ENCODE results near the gene HSD17B3. TPM values are rescaled to one million over a fixed set of nuclear protein-coding genes. Genes with fewer than 3 reads are reported as not detected.

Gene HSD17B3
- total RNA-seq, 4 donors from 2014 or later = 1.2 to 1.7 (median 1.5) TPM; not detected in 1

DNA sequence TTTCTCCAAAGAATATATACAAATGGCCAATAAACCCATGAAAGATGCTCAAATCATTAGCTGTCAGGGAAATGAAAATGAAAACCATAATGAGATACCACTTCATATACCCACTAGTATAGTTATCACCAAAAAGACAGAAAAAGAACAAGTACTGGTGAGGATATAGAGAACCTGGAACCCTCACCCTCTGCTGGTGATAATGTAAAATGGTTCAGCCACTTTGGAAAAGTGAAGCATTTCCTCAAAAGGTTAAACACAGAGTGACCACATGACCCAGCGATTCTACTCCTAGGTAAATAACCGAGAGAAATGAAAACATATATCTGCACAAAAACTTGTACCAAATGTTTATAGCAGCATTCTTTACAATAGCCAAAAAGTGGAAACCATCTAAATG, 72.0 kb downstream of the HSD17B3 start:
- WGBS = 91% methylated on average over 2 of the region's 2 CpGs
- no peak for DNase-seq (ENCODE audit: low spot score in 2 of 2)

GRCh38 chr9:96222132-96222531, 79.8 kb downstream of the HSD17B3 start:
- no peak overlapping the region for H3K27ac ChIP-seq
- TF ChIP-seq EP300 (IDR thresholded peaks at IDR 0.05) = no peak
- TF ChIP-seq CTCF (IDR thresholded peaks at IDR 0.05) = peak in 1 of 2 donors; percentile 17
- H3K4me3 ChIP-seq = no peak overlapping the region
- 47% methylated on average over 2 of the region's 2 CpGs for WGBS
- DNase-seq (ENCODE audit: low spot score in 2 of 2) = no peak
- no peaks in the 10 kb centered on the region for H3K36me3 ChIP-seq
- H3K27me3 ChIP-seq = peaks cover 28% of the 10 kb centered on the region
- H3K9me3 ChIP-seq = no peaks in the 10 kb centered on the region
- H3K4me1 ChIP-seq = peaks cover 27% of the 10 kb centered on the region

More for the DNA sequence above, 72.0 kb downstream of the HSD17B3 start:
- Histone ChIP-seq H3K36me3 (no peaks in the 10 kb centered on the region), H3K27me3 (peaks cover 9% of the 10 kb centered on the region), H3K4me3 (no peak overlapping the region), H3K27ac (no peak overlapping the region), H3K9me3 (no peaks in the 10 kb centered on the region), H3K4me1 (peaks cover 6% of the 10 kb centered on the region)
- TF ChIP-seq EP300 (IDR thresholded peaks at IDR 0.05) (no peak), CTCF (IDR thresholded peaks at IDR 0.05) (no peak), POLR2AphosphoS5 (IDR thresholded peaks at IDR 0.05) (no peak), POLR2A (IDR thresholded peaks at IDR 0.05) (no peak)

- WGBS = 95% methylated on average over 2 of the region's 2 CpGs
- DNase-seq (ENCODE audit: low spot score in 2 of 2) = no peak
- no peaks in the 10 kb centered on the region for H3K9me3 ChIP-seq
- H3K4me1 ChIP-seq = peaks cover 29% of the 10 kb centered on the region
- no peak overlapping the region for H3K4me3 ChIP-seq
- peaks cover 24% of the 10 kb centered on the region for H3K27me3 ChIP-seq
- H3K36me3 ChIP-seq = no peaks in the 10 kb centered on the region
- no peak overlapping the region for H3K27ac ChIP-seq
- TF ChIP-seq CTCF (IDR thresholded peaks at IDR 0.05) (no peak), POLR2A (IDR thresholded peaks at IDR 0.05) (no peak), EP300 (IDR thresholded peaks at IDR 0.05) (no peak), POLR2AphosphoS5 (IDR thresholded peaks at IDR 0.05) (no peak)
Measured at GRCh38 chr9:96219900-96220257, 82.1 kb downstream of the HSD17B3 start.

- Histone ChIP-seq H3K9me3 (no peaks in the 10 kb centered on the region), H3K27me3 (peaks cover 31% of the 10 kb centered on the region), H3K36me3 (no peaks in the 10 kb centered on the region), H3K4me3 (peak overlapping the region; percentile 30), H3K4me1 (peaks cover 29% of the 10 kb centered on the region), H3K27ac (no peak overlapping the region)
- TF ChIP-seq POLR2A (IDR thresholded peaks at IDR 0.05) (no peak), EP300 (IDR thresholded peaks at IDR 0.05) (no peak), POLR2AphosphoS5 (IDR thresholded peaks at IDR 0.05) (no peak), CTCF (IDR thresholded peaks at IDR 0.05) (peak; percentile 14 to 82)
- DNase-seq (ENCODE audit: low spot score in 2 of 2) = peak; percentile 77 to 81
- WGBS = 40% methylated on average over 30 of the region's 81 CpGs
Measured at GRCh38 chr9:96219026-96219899, 82.7 kb downstream of the HSD17B3 start.

- 17% methylated on average over 8 of the region's 43 CpGs for WGBS
- no peaks in the 10 kb centered on the region for H3K9me3 ChIP-seq
- peak; percentile 95 to 98 for TF ChIP-seq CTCF (IDR thresholded peaks at IDR 0.05)
- TF ChIP-seq POLR2AphosphoS5 (IDR thresholded peaks at IDR 0.05) = no peak
- no peaks in the 10 kb centered on the region for H3K36me3 ChIP-seq
- DNase-seq (ENCODE audit: low spot score in 2 of 2) = peak; percentile 72 to 79
- no peak overlapping the region for H3K27ac ChIP-seq
- H3K27me3 ChIP-seq = peaks cover 27% of the 10 kb centered on the region
- peaks cover 29% of the 10 kb centered on the region for H3K4me1 ChIP-seq
- H3K4me3 ChIP-seq = peak overlapping the region; percentile 33
Measured at GRCh38 chr9:96217754-96218693, 84.0 kb downstream of the HSD17B3 start.

Measured in suprapubic skin (tissue), 4 donors.